Inferior parietal cortex (tissue), 1 donor: ENCODE measurements around the gene GADL1.

Experiments
- DNase-seq: peaks from one replicate; pipeline ENCODE4 v3.0.0-alpha.2; 2016; ENCODE audit errors: extremely low spot score

Gene GADL1

GRCh38 chr3:30694668-30695067 lies 199.8 kb downstream of the GADL1 start:
- DNase-seq, result no peak

GRCh38 chr3:30694148-30694547 lies 200.3 kb downstream of the GADL1 start:
- DNase-seq, result no peak

- DNase-seq, result peak; percentile 79
These were observed 200.9 kb downstream of the GADL1 start for GRCh38 chr3:30693470-30694120.

GRCh38 chr3:30692498-30693130 lies 201.8 kb downstream of the GADL1 start:
- peak; percentile 21 for DNase-seq

GRCh38 chr3:30691944-30692343 lies 202.5 kb downstream of the GADL1 start:
- no peak for DNase-seq

GRCh38 chr3:30691249-30691880 lies 203.1 kb downstream of the GADL1 start:
- no peak for DNase-seq

- no peak for DNase-seq
These were observed 204.3 kb downstream of the GADL1 start for GRCh38 chr3:30690199-30690598.

- no peak for DNase-seq
These were observed 205.5 kb downstream of the GADL1 start for GRCh38 chr3:30688776-30689641.

- DNase-seq, result no peak
These were observed 206.4 kb downstream of the GADL1 start for GRCh38 chr3:30687930-30688570.

- DNase-seq, result no peak
These were observed 207.7 kb downstream of the GADL1 start for GRCh38 chr3:30686799-30687198.

- DNase-seq, result no peak
These were observed 208.3 kb downstream of the GADL1 start for GRCh38 chr3:30686176-30686575.

GRCh38 chr3:30685267-30685667 lies 209.2 kb downstream of the GADL1 start:
- no peak for DNase-seq

GRCh38 chr3:30684356-30684755 lies 210.1 kb downstream of the GADL1 start:
- DNase-seq, result no peak

GRCh38 chr3:30683769-30684168 lies 210.7 kb downstream of the GADL1 start:
- DNase-seq, result no peak

GRCh38 chr3:30682434-30683155 lies 211.9 kb downstream of the GADL1 start:
- no peak for DNase-seq

- peak; percentile 22 for DNase-seq
These were observed 212.7 kb downstream of the GADL1 start for GRCh38 chr3:30681649-30682211.

GRCh38 chr3:30680789-30681648 lies 213.4 kb downstream of the GADL1 start:
- peak; percentile 67 for DNase-seq

GRCh38 chr3:30679045-30679444 lies 215.4 kb downstream of the GADL1 start:
- DNase-seq, result no peak

GRCh38 chr3:30677347-30677685 lies 217.1 kb downstream of the GADL1 start:
- DNase-seq, result no peak
